ENCODE measurements around the gene CCDC127.
"Not testable (repeated sequence)": the region's sequence is repeated elsewhere in the genome, so short reads cannot be mapped to it uniquely, and the experiment has no call there.

The CCDC127 gene

GRCh38 chr5:169728-170094 lies 48.2 kb downstream of the CCDC127 start:
- peaks cover 10% of the 10 kb centered on the region for H3K27me3 Mint-ChIP-seq (ENCODE audit: low read depth)
- H3K27ac Mint-ChIP-seq: peak overlapping the region in 1 of 3 experiments; percentile 50
- no peaks in the 10 kb centered on the region for H3K9me3 Mint-ChIP-seq
- peaks cover 15% of the 10 kb centered on the region for H3K4me1 Mint-ChIP-seq
- no peak for TF ChIP-seq CTCF (IDR thresholded peaks at IDR 0.05; ENCODE audit: unreplicated experiment in 3 of 3)
- no peak overlapping the region for H3K4me3 Mint-ChIP-seq
- H3K36me3 Mint-ChIP-seq (ENCODE audit: low read depth): no peaks in the 10 kb centered on the region

- Mint-ChIP-seq H3K4me1 (peaks cover 15% of the 10 kb centered on the region), H3K36me3 (ENCODE audit: low read depth) (peaks cover 4% of the 10 kb centered on the region), H3K27me3 (ENCODE audit: low read depth) (peaks cover 12% of the 10 kb centered on the region), H3K4me3 (no peak overlapping the region), H3K27ac (no peak overlapping the region), H3K9me3 (no peaks in the 10 kb centered on the region)
- no peak for TF ChIP-seq CTCF (IDR thresholded peaks at IDR 0.05; ENCODE audit: unreplicated experiment in 3 of 3)
Measured at GRCh38 chr5:169071-169727, 48.8 kb downstream of the CCDC127 start.

GRCh38 chr5:167982-168660 lies 49.8 kb downstream of the CCDC127 start:
- H3K27ac Mint-ChIP-seq: peak overlapping the region in 2 of 3 experiments; percentile 44 to 88
- peaks cover 11% of the 10 kb centered on the region for H3K36me3 Mint-ChIP-seq (ENCODE audit: low read depth)

GRCh38 chr5:167511-167910 lies 50.4 kb downstream of the CCDC127 start:
- peaks cover 7% of the 10 kb centered on the region for H3K27me3 Mint-ChIP-seq (ENCODE audit: low read depth)
- peaks cover 10% of the 10 kb centered on the region for H3K4me1 Mint-ChIP-seq
- H3K27ac Mint-ChIP-seq: no peak overlapping the region

More at GRCh38 chr5:167982-168660, 49.8 kb downstream of the CCDC127 start:
- peaks cover 10% of the 10 kb centered on the region for H3K27me3 Mint-ChIP-seq (ENCODE audit: low read depth)
- peaks cover 10% of the 10 kb centered on the region for H3K4me1 Mint-ChIP-seq
- peak overlapping the region in 2 of 3 experiments; percentile 44 for H3K4me3 Mint-ChIP-seq
- no peaks in the 10 kb centered on the region for H3K9me3 Mint-ChIP-seq
- no peak for TF ChIP-seq CTCF (IDR thresholded peaks at IDR 0.05; ENCODE audit: unreplicated experiment in 3 of 3)

GRCh38 chr5:166441-167372 lies 51.2 kb downstream of the CCDC127 start:
- no peaks in the 10 kb centered on the region for H3K9me3 Mint-ChIP-seq
- H3K27ac Mint-ChIP-seq: peak overlapping the region in 1 of 3 experiments; percentile 44
- peaks cover 10% of the 10 kb centered on the region for H3K4me1 Mint-ChIP-seq

More at GRCh38 chr5:167511-167910, 50.4 kb downstream of the CCDC127 start:
- Mint-ChIP-seq H3K36me3 (ENCODE audit: low read depth) (peaks cover 11% of the 10 kb centered on the region), H3K4me3 (no peak overlapping the region), H3K9me3 (no peaks in the 10 kb centered on the region)
- no peak for TF ChIP-seq CTCF (IDR thresholded peaks at IDR 0.05; ENCODE audit: unreplicated experiment in 3 of 3)

GRCh38 chr5:164783-165182 lies 53.2 kb downstream of the CCDC127 start:
- not testable (repeated sequence) for H3K9me3 Mint-ChIP-seq

More at GRCh38 chr5:166441-167372, 51.2 kb downstream of the CCDC127 start:
- H3K36me3 Mint-ChIP-seq (ENCODE audit: low read depth): peaks cover 11% of the 10 kb centered on the region
- TF ChIP-seq CTCF (IDR thresholded peaks at IDR 0.05; ENCODE audit: unreplicated experiment in 3 of 3): no peak
- H3K27me3 Mint-ChIP-seq (ENCODE audit: low read depth): peaks cover 7% of the 10 kb centered on the region
- H3K4me3 Mint-ChIP-seq: no peak overlapping the region

More at GRCh38 chr5:164783-165182, 53.2 kb downstream of the CCDC127 start:
- not testable (repeated sequence) for H3K27me3 Mint-ChIP-seq (ENCODE audit: low read depth); H3K4me3 Mint-ChIP-seq; H3K27ac Mint-ChIP-seq
- Mint-ChIP-seq H3K4me1 (peaks cover 24% of the 10 kb centered on the region), H3K36me3 (ENCODE audit: low read depth) (peaks cover 11% of the 10 kb centered on the region)
